ENCODE data around the gene PRR18. TPM values are rescaled to one million over a fixed set of nuclear protein-coding genes. Genes with fewer than 3 reads are reported as not detected.
A peak's percentile ranks its signal among the peaks of the same experiment; 100 is the strongest.

Gene PRR18
- total RNA-seq, 4 donors from 2014 or later = 0.21 to 0.60 (median 0.44) TPM; not detected in 1

- peaks cover 0 to 52% of the 10 kb centered on the region in 2 donors for H3K27me3 ChIP-seq
- no peak overlapping the region for H3K27ac ChIP-seq
- no peak for DNase-seq (ENCODE audit: low spot score in 2 of 2)
- no peaks in the 10 kb centered on the region for H3K36me3 ChIP-seq
- H3K4me3 ChIP-seq = no peak overlapping the region
- H3K4me1 ChIP-seq = peaks cover 0 to 23% (median 12%) of the 10 kb centered on the region in 4 donors
- TF ChIP-seq EP300 (IDR thresholded peaks at IDR 0.05) (no peak), POLR2A (IDR thresholded peaks at IDR 0.05) (no peak), CTCF (IDR thresholded peaks at IDR 0.05) (no peak)
- H3K9me3 ChIP-seq = no peaks in the 10 kb centered on the region
- 88 to 96% methylated on average over 9 of the region's 9 CpGs for WGBS, 2 donors
Measured at GRCh38 chr6:166309977-166310376, 1.8 kb upstream of the PRR18 start.

GRCh38 chr6:166308769-166309589 lies 787 bp upstream of the PRR18 start:
- Histone ChIP-seq H3K36me3 (no peaks in the 10 kb centered on the region), H3K9me3 (no peaks in the 10 kb centered on the region), H3K27me3 (peaks cover 0 to 56% of the 10 kb centered on the region in 2 donors), H3K27ac (no peak overlapping the region), H3K4me3 (peak overlapping the region in 1 of 4 donors; percentile 53), H3K4me1 (peaks cover 0 to 23% (median 12%) of the 10 kb centered on the region in 4 donors)
- TF ChIP-seq POLR2A (IDR thresholded peaks at IDR 0.05) (no peak), CTCF (IDR thresholded peaks at IDR 0.05) (no peak), EP300 (IDR thresholded peaks at IDR 0.05) (no peak)
- DNase-seq (ENCODE audit: low spot score in 2 of 2) = no peak
- WGBS, 2 donors = 48 to 55% methylated on average over 11 of the region's 11 CpGs

- 6% methylated on average over 20 to 55 of the region's 115 CpGs for WGBS, 2 donors
- no peak for DNase-seq (ENCODE audit: low spot score in 2 of 2)
- no peak for TF ChIP-seq POLR2A (IDR thresholded peaks at IDR 0.05)
- TF ChIP-seq CTCF (IDR thresholded peaks at IDR 0.05) = no peak
- TF ChIP-seq EP300 (IDR thresholded peaks at IDR 0.05) = no peak
- peaks cover 0 to 68% of the 10 kb centered on the region in 2 donors for H3K27me3 ChIP-seq
- H3K27ac ChIP-seq = no peak overlapping the region
- no peaks in the 10 kb centered on the region for H3K36me3 ChIP-seq
- peaks cover 0 to 23% (median 12%) of the 10 kb centered on the region in 4 donors for H3K4me1 ChIP-seq
- no peaks in the 10 kb centered on the region for H3K9me3 ChIP-seq
- H3K4me3 ChIP-seq = peak overlapping the region in 3 of 4 donors; percentile 19 to 53 (median 29)
Measured at GRCh38 chr6:166307082-166308032, 835 bp downstream of the PRR18 start.

GRCh38 chr6:166306378-166307081 lies 1.7 kb downstream of the PRR18 start:
- peak overlapping the region in 2 of 4 donors; percentile 15 to 53 for H3K4me3 ChIP-seq
- no peak overlapping the region for H3K27ac ChIP-seq
- peaks cover 0 to 23% (median 12%) of the 10 kb centered on the region in 4 donors for H3K4me1 ChIP-seq
- no peaks in the 10 kb centered on the region for H3K36me3 ChIP-seq
- no peak for TF ChIP-seq EP300 (IDR thresholded peaks at IDR 0.05)
- no peak for TF ChIP-seq CTCF (IDR thresholded peaks at IDR 0.05)
- no peak for TF ChIP-seq POLR2A (IDR thresholded peaks at IDR 0.05)
- no peaks in the 10 kb centered on the region for H3K9me3 ChIP-seq
- DNase-seq (ENCODE audit: low spot score in 2 of 2) = no peak
- 59 to 62% methylated on average over 25 to 33 of the region's 34 CpGs for WGBS, 2 donors
- H3K27me3 ChIP-seq = peaks cover 0 to 74% of the 10 kb centered on the region in 2 donors
